SK-MEL-5 (cell line): ENCODE measurements around the gene POLD1. TPM values are rescaled to one million over a fixed set of nuclear protein-coding genes. Genes with fewer than 3 reads are reported as not detected.
"Not testable (repeated sequence)": the region's sequence is repeated elsewhere in the genome, so short reads cannot be mapped to it uniquely, and the experiment has no call there.

Source experiments
- DNase-seq: peaks from one replicate; pipeline ENCODE4 v3.0.0-alpha.2; 2016; ENCODE audit warnings: low read depth, low spot score
- in situ Hi-C: cut with HindIII; loops from 2 replicates; pipeline ENCODE4 v1.10.0; 2016; ENCODE audit warnings: low sequenced_read_pairs, high pct_unique_total_duplicates, low pct_unique_long_range_greater_than_20kb
- total RNA-seq: library from RNA; depleted of rRNA; stranded (reverse); fragments of >200 nt; shearing (Covaris generic); gene quantifications from 2 replicates; pipeline ENCODE4 v1.2.3, GENCODE V29; 2014

The POLD1 gene
- total RNA-seq, 1 experiment from 2014 or later, result 30.7 TPM

DNA sequence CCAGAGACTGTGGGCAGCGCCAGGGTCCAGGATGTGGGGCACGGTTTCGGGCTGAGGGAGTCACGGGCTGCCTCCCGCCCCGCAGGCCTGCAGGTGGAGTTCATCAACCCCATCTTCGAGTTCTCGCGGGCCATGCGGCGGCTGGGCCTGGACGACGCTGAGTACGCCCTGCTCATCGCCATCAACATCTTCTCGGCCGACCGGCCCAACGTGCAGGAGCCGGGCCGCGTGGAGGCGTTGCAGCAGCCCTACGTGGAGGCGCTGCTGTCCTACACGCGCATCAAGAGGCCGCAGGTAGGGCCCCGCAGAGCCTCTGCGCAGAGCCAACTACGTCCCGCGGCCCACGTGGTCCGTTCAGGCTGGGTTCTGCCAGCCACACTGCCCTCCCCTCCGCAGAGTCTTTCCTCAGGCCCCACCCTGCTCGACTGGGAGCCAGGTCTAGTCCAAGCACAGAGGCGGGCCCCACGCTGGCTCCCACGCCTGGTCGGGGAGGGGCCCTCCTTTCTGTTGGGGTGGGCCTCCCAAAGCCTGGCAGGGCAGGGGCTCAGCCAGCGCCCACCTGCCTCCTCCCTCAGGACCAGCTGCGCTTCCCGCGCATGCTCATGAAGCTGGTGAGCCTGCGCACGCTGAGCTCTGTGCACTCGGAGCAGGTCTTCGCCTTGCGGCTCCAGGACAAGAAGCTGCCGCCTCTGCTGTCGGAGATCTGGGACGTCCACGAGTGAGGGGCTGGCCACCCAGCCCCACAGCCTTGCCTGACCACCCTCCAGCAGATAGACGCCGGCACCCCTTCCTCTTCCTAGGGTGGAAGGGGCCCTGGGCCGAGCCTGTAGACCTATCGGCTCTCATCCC, 2.0 kb upstream of the POLD1 start:
- in situ Hi-C loops, result no loop called here
- DNase-seq, result no peak

DNA sequence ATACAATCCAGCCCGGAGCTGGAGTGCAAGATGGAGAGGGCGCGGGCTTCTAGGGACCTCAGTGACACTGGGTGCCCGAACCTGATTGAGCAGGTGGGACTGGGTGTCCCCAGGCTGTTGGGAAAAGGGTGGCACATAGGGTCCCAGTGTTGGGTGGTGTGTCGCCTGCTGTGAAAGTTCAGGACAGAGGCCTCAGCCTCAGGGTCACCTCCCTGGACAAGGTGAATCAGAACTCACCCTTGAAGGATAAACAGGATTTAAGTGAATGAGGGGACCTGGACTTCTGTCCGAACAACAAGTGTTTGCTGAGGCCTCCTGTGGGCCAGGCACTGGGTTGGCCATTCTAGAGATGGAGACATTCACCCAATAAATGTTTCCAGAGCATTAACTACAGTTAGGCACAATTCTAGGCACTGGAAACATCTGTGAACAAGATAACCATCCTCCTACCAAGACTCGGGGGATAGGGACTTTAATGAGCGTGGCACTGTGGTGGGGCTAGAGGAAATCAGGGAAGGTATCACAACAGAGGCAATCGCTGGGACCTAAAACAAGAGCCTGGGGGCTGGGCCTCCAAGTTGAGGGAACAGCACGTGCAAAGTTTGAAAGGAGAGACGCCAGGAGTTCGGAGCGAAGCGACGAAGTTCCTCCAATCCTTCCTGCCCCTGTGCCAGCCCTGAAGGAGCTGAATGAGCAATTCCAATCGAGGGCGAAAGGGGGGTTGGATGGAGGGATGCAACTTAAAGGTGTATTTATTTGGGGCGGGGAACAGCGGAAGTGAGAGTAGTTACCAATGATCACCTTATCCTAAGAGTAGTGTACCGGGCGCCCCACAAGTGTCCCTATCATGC, 921 bp upstream of the POLD1 start:
- in situ Hi-C loops, result no loop called here

DNA sequence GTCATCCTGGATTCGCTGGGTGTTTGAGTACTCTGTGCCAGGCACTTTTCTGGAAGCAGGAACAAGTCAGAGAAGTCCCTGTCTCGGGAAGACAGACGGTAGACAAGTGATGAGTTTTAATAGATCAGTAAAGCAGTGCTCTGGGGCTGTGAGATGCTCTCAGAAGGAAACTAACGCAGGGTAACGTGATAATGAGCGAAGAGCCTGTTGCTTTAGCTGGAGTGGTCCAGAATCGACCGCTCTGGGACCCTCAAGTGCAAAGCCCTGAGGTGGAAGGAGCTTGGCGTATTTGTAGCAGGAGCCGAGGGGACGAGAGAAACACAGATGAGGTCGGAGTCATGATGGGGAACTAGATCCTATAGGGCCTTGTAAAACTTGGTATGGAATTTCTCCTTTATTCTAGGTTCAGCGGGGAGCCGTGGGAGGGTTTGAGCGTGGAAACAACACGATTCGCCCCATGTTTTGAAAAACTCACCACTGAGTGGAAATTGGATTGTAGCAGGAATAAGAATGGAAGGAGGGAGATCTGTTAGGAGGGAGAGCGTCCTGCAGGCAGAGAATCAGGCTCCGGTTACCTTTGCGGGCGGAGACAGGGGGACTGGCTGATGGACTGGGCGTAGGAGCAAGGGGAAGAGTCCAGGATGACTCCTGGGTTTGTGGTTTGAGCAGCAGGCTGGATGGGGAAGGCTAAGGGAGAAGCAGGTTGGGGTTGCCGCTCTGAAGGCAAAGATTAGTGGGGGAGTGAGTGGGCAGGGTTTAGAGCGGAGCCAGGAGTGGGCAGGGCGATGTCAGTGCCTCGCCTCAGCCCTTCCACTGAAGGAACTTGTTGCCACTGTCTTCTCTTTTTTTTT, 763 bp downstream of the POLD1 start:
- in situ Hi-C loops, result no loop called here
- DNase-seq, result no peak

More for the DNA sequence above, 921 bp upstream of the POLD1 start:
- no peak for DNase-seq

DNA sequence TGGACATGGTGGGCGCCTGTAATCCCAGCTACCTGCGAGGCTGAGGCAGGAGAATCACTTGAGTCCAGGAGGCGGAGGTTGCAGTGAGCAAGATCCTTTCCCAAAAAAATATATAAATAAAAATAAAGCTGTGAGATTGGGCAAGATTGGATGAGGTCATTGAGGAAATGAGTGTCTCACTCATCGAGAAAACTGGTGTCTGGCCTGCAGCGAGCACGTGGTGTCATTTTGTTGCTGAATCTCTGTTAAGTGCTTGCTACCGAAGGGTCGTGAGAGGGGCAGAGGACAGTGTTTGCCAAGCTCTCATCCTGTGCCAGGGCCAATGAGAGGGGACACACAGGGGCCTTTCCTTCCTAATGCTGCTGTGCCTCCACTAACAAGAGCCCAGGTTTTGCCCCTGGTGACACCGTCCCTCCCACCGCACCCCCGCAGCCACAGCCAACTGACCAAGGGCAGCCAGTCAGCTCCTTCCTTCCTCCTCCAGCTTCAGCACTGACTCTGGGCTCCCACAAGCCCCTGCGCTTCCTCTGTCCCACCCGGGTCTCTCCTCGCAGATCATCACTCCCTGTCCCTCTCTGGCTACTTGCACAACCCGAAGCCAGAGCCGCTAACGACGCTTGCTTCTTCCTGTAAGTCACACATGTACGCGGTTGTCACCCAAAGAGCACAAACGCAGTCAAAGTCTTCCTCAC, 3.2 kb downstream of the POLD1 start:
- no peak for DNase-seq
- in situ Hi-C loops, result no loop called here

DNA sequence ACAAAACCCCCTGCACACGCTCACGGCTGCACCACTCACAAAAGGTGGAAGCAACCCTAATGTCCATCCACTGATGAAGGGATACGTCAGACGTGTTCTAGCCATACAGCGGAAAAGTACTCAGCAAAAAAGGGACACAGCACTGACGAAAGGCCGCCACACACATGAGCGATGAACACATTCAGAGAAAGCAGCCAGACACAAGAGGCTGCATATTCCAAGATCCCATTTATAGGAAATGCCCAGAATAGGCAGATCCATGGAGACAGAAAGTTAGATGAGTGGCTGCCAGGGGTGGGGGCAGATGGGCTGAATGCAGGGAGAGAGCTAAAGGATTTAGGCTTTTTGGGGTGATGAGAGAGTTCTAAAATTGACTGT, 3.7 kb downstream of the POLD1 start:
- no peak for DNase-seq
- in situ Hi-C loops, result no loop called here

DNA sequence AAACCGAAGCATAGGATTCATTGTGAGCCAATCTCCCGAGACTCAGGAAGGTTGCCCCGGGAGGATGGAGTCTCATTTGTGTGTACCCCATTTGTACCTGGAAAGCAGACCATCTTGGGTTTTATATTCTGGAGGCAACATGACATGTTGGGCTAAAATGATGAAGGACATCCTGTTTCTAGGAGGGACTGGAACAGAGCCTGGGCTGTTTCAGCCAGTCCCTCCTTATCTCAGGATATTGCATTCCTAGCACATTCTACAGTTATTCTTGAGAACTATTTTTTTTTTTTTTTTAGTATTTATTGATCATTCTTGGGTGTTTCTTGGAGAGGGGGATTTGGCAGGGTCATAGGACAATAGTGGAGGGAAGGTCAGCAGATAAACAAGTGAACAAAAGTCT, 6.1 kb downstream of the POLD1 start:
- in situ Hi-C loops, DNase-seq: not testable (repeated sequence)

DNA sequence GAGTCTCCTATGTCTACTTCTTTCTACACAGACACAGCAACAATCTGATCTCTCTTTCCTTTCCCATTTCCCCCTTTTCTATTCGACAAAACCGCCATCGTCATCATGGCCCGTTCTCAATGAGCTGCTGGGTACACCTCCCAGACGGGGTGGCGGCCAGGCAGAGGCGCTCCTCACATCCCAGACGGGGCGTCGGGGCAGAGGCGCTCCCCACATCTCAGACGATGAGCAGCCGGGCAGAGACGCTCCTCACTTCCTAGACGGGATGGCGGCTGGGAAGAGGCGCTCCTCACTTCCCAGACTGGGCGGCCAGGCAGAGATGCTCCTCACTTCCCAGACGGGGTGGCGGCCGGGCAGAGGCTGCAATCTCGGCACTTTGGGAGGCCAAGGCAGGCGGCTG, 6.8 kb downstream of the POLD1 start:
- DNase-seq, in situ Hi-C loops: not testable (repeated sequence)

DNA sequence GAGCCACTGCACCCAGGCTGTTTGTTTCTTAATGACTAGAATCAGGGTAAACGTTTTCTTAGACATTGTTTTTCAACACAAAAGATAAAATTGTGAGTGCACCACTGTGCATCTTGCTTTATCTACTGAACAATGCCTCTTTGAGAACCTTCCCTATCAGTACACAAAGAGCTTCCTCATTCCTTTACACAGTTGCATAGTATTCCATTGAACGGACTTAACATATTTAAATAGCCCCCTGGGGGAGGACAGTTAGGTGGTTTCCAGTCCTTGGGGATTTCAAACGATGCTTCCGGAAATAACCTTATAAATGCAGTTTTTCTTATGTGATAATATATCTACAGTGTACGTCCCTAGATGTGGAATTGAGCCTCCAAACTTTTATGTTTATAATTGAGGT, 8.6 kb downstream of the POLD1 start:
- in situ Hi-C loops, result no loop called here

DNA sequence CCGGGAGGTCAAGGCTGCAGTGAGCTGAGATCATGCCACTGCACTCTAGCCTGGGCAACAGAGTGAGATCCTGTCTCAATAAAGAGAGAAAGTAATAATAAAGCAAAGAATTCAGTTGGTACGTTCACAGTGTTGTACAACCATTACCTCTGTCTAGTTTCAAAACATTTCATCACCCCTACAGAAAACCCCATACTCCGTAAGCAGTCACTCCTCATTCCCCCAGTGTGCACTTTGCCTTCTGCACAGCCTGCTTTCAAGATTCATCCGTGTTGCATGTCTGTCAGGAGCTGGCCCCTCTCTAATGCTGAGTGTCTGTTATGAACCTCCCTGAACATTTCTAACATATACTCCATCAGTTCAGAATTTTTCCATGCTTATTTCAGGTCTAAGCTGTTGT, 9.4 kb downstream of the POLD1 start:
- DNase-seq, result no peak
- in situ Hi-C loops, result no loop called here

More for the DNA sequence above, 8.6 kb downstream of the POLD1 start:
- DNase-seq, result peak; percentile 50

DNA sequence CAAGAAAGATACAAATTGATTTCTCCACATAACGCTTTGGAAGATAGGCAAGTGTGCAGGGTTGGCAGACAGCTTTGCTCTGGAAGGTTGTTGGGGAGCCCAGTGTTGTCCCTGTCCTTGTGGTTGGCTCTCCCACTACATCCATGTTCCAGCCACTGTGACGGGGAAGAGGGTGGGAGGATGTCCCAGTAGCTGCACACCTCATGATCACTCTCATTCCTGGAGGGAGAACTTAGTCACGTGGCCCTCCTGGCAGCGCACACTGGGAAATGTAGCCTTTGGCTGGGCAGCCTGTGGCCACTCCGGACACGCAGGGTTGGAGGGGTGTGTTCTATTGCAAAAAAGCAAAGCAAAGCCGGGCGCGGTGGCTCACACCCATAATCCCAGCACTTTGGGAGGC, 9.9 kb downstream of the POLD1 start:
- in situ Hi-C loops, result no loop called here
- DNase-seq, result no peak

DNA sequence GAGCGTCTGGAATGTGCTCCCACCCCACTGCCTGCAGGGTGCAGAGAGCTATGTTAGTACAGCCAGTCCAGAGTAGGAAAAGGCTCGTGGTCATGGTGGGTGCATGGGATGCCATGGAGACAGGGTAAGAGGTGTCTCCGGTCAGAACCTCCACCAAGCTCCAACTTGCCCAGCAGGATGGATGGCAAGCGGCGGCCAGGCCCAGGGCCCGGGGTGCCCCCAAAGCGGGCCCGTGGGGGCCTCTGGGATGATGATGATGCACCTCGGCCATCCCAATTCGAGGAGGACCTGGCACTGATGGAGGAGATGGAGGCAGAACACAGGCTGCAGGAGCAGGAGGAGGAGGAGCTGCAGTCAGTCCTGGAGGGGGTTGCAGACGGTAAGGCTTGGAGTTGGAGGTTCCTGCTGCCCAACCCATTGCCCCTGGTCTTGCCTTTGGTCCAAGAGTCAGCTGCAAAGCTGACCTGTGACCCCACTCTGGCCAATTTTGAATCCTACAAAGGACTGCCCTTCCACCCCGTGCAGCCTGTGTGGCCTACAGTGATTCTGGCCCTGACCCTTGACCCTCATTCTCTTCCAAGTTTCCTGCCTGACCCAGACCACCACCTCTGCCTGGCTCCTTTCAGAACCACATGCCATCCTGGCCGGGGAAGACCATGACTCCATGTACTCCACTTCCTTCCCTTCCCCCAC, 14.7 kb downstream of the POLD1 start:
- in situ Hi-C loops, result no loop called here
- no peak for DNase-seq

DNA sequence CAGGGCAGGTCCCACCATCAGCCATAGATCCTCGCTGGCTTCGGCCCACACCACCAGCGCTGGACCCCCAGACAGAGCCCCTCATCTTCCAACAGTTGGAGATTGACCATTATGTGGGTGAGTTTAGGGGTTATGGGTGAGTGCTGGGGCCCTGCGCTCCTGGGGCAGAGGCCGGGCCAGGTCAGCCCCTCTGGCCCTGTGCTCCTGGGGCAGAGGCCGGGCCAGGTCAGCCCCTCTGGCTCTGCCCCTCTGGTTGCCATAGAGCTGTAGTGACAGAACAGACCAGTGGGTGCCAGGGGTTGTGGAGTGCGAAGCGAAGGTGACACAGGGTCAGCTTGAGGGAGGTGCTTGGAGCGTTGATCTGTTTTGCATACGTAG, 15.2 kb downstream of the POLD1 start:
- in situ Hi-C loops, result no loop called here
- DNase-seq, result no peak

DNA sequence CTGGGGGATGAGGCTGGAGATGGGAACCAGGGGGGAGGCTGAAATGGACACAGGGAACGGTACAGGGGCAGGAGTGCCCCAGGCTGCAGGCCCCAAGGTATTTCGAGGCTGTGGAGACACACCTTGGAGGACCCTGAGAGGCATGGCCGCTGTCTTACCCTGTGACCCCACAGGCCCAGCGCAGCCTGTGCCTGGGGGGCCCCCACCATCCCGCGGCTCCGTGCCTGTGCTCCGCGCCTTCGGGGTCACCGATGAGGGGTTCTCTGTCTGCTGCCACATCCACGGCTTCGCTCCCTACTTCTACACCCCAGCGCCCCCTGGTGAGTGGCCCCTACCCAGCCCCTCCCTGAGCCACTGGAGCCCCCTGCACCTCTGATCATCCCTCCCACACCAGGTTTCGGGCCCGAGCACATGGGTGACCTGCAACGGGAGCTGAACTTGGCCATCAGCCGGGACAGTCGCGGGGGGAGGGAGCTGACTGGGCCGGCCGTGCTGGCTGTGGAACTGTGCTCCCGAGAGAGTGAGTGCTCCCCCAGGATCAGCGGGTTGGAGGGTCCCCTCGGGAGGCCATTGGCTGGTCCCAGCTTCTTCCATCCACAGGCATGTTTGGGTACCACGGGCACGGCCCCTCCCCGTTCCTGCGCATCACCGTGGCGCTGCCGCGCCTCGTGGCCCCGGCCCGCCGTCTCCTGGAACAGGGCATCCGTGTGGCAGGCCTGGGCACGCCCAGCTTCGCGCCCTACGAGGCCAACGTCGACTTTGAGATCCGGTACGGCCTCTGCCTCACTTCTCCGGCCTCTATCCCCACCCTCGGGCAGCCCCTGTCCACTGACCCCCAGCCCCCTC, 17.7 kb downstream of the POLD1 start:
- DNase-seq, result no peak
- in situ Hi-C loops, result no loop called here

DNA sequence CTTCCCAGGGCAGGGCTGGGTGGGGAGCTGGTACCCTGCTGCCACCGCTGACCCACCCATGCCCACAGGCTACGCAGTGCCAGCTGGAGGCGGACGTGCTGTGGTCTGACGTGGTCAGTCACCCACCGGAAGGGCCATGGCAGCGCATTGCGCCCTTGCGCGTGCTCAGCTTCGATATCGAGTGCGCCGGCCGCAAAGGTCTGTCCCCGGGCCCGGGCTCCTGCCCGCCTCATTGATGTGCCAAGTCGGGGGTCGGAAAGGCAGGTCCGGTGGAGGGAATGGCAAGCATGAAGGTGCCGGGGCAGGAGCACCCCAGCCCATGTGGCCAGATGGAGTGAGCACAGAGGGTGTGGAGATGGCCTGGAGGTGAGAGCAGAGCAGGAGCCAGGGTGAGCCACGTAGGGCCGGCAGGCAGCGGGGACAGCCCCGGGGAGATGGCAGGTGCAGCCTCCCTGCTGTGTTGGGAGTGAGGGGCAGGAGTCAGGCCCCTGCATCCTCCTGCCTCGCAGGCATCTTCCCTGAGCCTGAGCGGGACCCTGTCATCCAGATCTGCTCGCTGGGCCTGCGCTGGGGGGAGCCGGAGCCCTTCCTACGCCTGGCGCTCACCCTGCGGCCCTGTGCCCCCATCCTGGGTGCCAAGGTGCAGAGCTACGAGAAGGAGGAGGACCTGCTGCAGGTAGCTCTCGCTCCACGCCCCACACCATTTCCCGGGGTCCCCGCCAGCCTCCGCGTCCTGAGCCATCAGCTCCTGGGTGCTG, 18.6 kb downstream of the POLD1 start:
- in situ Hi-C loops, result no loop called here
- no peak for DNase-seq

DNA sequence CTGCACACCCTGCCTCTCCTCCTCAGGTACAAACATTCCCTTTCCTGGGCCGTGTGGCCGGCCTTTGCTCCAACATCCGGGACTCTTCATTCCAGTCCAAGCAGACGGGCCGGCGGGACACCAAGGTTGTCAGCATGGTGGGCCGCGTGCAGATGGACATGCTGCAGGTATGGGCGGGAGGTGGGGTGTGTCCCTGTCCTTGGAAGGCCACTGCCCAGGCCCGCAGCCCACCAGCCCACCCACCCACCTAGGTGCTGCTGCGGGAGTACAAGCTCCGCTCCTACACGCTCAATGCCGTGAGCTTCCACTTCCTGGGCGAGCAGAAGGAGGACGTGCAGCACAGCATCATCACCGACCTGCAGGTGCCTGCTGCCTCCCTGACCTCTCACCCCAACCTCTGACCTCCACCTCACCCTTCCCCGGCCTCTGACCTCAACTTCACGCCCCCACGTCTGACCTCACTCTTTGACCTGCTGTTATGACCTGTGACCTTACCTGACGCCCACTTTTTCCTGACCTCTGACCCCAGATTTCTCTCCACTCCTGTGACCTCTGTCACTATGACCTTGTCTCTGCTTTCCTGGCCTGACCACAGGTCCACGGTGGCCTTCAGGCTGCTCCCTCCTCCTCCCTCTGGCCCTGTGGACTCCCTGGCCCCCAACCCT, 22.1 kb downstream of the POLD1 start:
- in situ Hi-C loops, result no loop called here
- no peak for DNase-seq
